HCT116 (cell line): ENCODE measurements around the gene ACRV1.

Experiments
- CTCF ChIP-seq, 3 experiments: fragments of 200-600 bp in 1 of 3; sonication (generic) in 1 of 3; IDR thresholded peaks in 2 of 3; conservative IDR thresholded peaks in 1 of 3; 2 replicates each; pipeline ENCODE4 v1.5.1; 2012 to 2017; ENCODE audit warnings: low read depth in 2 of 3, low read length in 2 of 3, antibody characterized with exemption in 1 of 3, borderline replicate concordance in 1 of 3, control low read depth in 1 of 3, mild to moderate bottlenecking in 1 of 3, mixed read lengths in 1 of 3, mixed run types in 1 of 3, moderate library complexity in 1 of 3; ENCODE audit not compliant: insufficient read depth in 1 of 3
- EZH2 ChIP-seq: fragments of 200-600 bp; sonication (generic); IDR thresholded peaks from 2 replicates; pipeline ENCODE4 v1.6.1; 2017; ENCODE audit warnings: antibody characterized with exemption, mixed run types
- POLR2A ChIP-seq: IDR thresholded peaks from 2 replicates; pipeline ENCODE4 v1.7.0; 2011; ENCODE audit warnings: borderline replicate concordance; ENCODE audit not compliant: insufficient read depth, insufficient read length; ENCODE audit errors: extremely low read depth
- RAD21 ChIP-seq: IDR thresholded peaks from 2 replicates; pipeline ENCODE4 v1.6.1; 2012; ENCODE audit warnings: low read depth, mild to moderate bottlenecking
- SIN3A ChIP-seq: IDR thresholded peaks from 2 replicates; pipeline ENCODE4 v1.6.1; 2012; ENCODE audit warnings: low read depth
- YY1 ChIP-seq: IDR thresholded peaks from 2 replicates; pipeline ENCODE4 v1.6.1; 2011; ENCODE audit warnings: low read length, low read depth, moderate library complexity, mild to moderate bottlenecking; ENCODE audit not compliant: insufficient replicate concordance; ENCODE audit errors: extremely low read depth
- ZFX ChIP-seq: fragments of 450-650 bp; IDR thresholded peaks from 2 replicates; pipeline ENCODE4 v1.6.1; 2017

GRCh38 chr11:125701858-125702621 is 21.4 kb upstream of the ACRV1 start:
- TF ChIP-seq CTCF (IDR thresholded peaks at IDR 0.05 in 2 of 3, conservative IDR thresholded peaks at IDR 0.05 in 1 of 3; ENCODE audit: borderline replicate concordance in 1 of 3, insufficient read depth in 1 of 3, low read depth in 2 of 3, low read length in 2 of 3) (no peak), ZFX (no peak), YY1 (no peak), POLR2A (no peak), SIN3A (no peak), EZH2 (no peak), RAD21 (no peak)
